ENCODE data around the gene ACAA1. TPM values are rescaled to one million over a fixed set of nuclear protein-coding genes. Genes with fewer than 3 reads are reported as not detected.

ACAA1 gene
- total RNA-seq, 1 experiment from 2014 or later: 31.8 TPM

GRCh38 chr3:38158472-38158871, 21.5 kb upstream of the ACAA1 start:
- Histone ChIP-seq H3K36me3 (no peaks in the 10 kb centered on the region), H3K9me3 (no peaks in the 10 kb centered on the region), H3K27me3 (no peaks in the 10 kb centered on the region), H3K4me3 (no peak overlapping the region)
- no peak for DNase-seq

DNA sequence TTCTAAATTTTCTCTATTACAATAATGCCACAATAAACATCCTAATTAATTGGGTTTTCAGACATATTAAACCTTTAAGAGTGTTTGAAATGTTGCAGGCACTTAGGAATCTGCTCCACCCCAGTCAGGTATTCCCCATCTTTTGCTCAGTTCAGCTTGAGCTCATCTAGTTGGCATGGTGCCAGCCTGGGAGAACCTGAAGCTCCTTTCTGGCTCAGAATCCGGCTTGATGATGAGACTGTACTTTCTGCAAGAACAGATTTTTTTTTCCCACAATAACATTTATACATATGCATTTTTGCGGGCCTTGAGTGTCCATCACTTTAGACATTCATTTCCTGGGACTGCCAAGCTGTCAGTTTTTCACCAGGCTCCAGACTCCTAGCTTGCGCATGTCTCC, 20.7 kb upstream of the ACAA1 start:
- H3K9me3 ChIP-seq: no peaks in the 10 kb centered on the region
- no peaks in the 10 kb centered on the region for H3K27me3 ChIP-seq
- no peak for DNase-seq
- no peak overlapping the region for H3K4me3 ChIP-seq
- H3K36me3 ChIP-seq: no peaks in the 10 kb centered on the region

- no peak overlapping the region for H3K4me3 ChIP-seq
- H3K9me3 ChIP-seq: no peaks in the 10 kb centered on the region
- H3K36me3 ChIP-seq: no peaks in the 10 kb centered on the region
- no peak for DNase-seq
- H3K27me3 ChIP-seq: no peaks in the 10 kb centered on the region
These were observed 20.2 kb upstream of the ACAA1 start for GRCh38 chr3:38157117-38157516.

- Histone ChIP-seq H3K36me3 (no peaks in the 10 kb centered on the region), H3K4me3 (no peak overlapping the region), H3K27me3 (no peaks in the 10 kb centered on the region), H3K9me3 (no peaks in the 10 kb centered on the region)
- DNase-seq: no peak
These were observed 18.9 kb upstream of the ACAA1 start for GRCh38 chr3:38155825-38156224.

DNA sequence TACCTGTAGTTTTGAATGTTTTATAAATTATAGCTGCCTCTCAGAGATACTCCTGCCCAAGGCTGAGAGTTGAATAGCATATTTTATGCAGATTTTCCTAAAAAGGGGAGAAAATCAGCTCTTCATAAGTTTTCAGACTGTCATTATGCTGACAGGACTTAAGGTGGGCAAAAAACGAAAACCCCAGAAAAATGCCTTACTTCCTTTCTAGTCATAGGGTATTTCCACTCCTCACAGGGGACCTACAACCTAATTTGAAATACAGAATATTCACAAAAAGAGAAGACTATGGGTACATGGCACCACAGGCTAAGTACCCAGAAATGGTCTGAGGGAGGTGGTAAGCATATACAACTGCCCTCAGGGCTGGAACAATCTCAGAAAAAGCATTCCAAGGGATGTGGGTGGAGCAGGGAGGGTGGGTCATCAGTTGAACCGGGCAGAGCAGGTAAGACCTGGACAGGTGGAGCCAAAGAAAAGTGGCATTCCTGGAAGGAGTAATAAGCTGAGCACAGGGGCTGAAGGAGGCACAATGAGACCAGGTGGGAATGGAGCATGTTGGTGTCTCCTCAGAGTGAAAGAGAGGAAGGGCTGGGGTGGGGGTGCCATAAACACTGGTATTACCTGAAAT, 17.8 kb upstream of the ACAA1 start:
- H3K4me3 ChIP-seq: no peak overlapping the region
- H3K27me3 ChIP-seq: no peaks in the 10 kb centered on the region
- H3K36me3 ChIP-seq: no peaks in the 10 kb centered on the region
- H3K9me3 ChIP-seq: no peaks in the 10 kb centered on the region
- no peak for DNase-seq

DNA sequence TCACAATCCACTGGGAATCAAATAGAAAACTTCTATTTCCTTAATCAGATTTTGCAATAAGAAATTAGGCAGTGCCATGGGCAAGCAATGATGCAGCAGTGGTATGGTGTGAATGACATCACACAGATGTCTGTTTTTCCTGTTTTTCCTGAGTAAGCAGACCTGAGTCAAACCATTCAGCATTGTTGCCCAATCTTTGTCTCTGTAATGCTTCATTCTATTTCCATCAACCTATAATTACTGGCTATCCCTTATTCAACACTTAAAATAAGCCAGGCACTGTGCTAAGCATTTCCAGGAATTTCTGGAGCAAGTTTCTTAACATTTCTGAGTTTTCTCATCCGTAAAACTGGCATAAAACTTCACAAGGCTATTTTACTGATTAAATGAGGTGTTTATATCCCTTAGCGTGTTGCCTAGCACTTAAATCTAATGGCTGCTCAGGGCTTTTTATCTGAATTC, 17.1 kb upstream of the ACAA1 start:
- Histone ChIP-seq H3K36me3 (no peaks in the 10 kb centered on the region), H3K4me3 (no peak overlapping the region), H3K27me3 (no peaks in the 10 kb centered on the region), H3K9me3 (no peaks in the 10 kb centered on the region)
- no peak for DNase-seq

DNA sequence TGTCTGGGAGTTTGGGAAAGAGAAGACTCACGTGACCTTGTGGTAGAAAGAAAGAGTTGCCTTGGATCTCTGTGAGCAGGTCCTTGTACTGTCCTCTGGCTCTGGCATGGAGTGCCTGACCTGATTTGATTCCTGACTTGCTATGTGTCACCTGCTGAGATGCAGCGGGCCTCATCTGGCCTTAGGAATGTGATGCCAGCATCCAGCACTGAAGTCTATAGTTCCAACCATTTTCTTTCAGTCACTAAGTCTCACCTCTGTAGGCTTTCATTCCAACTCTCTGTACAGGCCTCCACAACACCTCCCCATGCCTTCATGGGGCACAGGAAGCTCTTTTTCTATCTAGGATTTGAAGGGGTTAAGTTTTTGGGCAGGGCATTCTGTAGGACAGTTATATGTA, 16.3 kb upstream of the ACAA1 start:
- Histone ChIP-seq H3K36me3 (no peaks in the 10 kb centered on the region), H3K9me3 (no peaks in the 10 kb centered on the region), H3K27me3 (no peaks in the 10 kb centered on the region), H3K4me3 (no peak overlapping the region)
- no peak for DNase-seq

- Histone ChIP-seq H3K9me3 (no peaks in the 10 kb centered on the region), H3K36me3 (no peaks in the 10 kb centered on the region), H3K27me3 (no peaks in the 10 kb centered on the region), H3K4me3 (no peak overlapping the region)
- DNase-seq: no peak
These were observed 15.7 kb upstream of the ACAA1 start for GRCh38 chr3:38152609-38153008.

- no peaks in the 10 kb centered on the region for H3K9me3 ChIP-seq
- no peak overlapping the region for H3K4me3 ChIP-seq
- no peak for DNase-seq
- no peaks in the 10 kb centered on the region for H3K36me3 ChIP-seq
- no peaks in the 10 kb centered on the region for H3K27me3 ChIP-seq
These were observed 14.8 kb upstream of the ACAA1 start for GRCh38 chr3:38151667-38152265.

DNA sequence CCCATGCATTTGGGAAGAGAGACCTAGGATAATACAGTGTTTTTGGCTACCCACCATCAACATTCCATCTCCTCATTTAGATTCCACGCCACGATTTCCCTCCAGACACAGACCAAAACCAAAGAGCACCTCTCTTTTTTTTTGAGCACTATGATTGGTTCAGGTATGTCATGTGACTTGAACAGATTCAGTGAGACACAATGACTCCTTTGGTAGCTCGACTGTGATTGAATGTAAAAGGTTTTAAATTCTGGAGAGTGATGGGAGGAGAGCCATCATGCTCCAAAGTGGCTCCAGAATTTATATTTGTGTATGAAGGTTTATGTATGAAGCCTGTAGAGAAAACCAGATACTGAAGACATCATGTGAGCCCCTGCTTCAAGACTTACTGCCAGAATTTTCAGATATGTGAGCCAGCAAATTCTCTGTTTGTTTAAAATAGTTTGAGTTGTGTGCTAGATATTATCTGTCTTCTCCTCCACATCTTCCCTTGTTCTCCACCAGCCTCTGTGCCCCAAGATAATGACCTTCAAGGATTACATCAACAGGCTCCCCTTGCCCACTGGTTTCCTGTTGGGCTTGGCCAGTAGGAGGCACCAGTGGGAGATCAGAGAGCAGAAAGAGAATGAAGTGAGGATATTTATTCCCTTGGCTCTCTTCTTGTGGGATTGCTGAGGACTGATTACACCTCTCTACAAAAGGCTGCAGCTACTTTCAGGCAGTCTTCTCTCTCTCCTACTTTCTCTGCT, 14.0 kb upstream of the ACAA1 start:
- H3K36me3 ChIP-seq: no peaks in the 10 kb centered on the region
- no peaks in the 10 kb centered on the region for H3K27me3 ChIP-seq
- no peaks in the 10 kb centered on the region for H3K9me3 ChIP-seq
- DNase-seq: no peak
- no peak overlapping the region for H3K4me3 ChIP-seq

- Histone ChIP-seq H3K9me3 (no peaks in the 10 kb centered on the region), H3K4me3 (no peak overlapping the region), H3K36me3 (no peaks in the 10 kb centered on the region), H3K27me3 (no peaks in the 10 kb centered on the region)
- no peak for DNase-seq
These were observed 12.8 kb upstream of the ACAA1 start for GRCh38 chr3:38149708-38150107.

- no peaks in the 10 kb centered on the region for H3K27me3 ChIP-seq
- H3K4me3 ChIP-seq: no peak overlapping the region
- no peaks in the 10 kb centered on the region for H3K36me3 ChIP-seq
- H3K9me3 ChIP-seq: no peaks in the 10 kb centered on the region
- DNase-seq: no peak
These were observed 11.5 kb upstream of the ACAA1 start for GRCh38 chr3:38148311-38148882.

DNA sequence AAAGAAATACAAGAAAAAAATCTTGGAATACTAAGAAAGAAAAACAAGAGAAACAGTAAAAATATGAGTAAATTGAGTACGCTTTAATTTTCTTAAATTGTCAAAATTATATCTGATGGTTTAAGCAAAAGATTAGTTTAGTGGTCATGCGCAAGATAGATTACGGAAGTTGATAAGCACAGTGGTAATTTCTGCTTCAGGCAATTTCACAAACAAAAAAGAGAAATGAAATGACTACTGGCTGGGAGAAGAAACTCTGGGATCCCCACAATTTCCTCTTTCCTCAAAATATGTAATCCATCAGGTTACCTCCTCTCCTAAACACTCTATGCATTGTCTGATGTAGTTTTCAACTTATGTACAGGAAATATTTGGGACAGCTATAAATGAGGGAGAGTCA, 10.5 kb upstream of the ACAA1 start:
- DNase-seq: no peak
- Histone ChIP-seq H3K4me3 (no peak overlapping the region), H3K9me3 (no peaks in the 10 kb centered on the region), H3K36me3 (no peaks in the 10 kb centered on the region), H3K27me3 (no peaks in the 10 kb centered on the region)

- no peak for DNase-seq
- Histone ChIP-seq H3K4me3 (no peak overlapping the region), H3K27me3 (no peaks in the 10 kb centered on the region), H3K9me3 (no peaks in the 10 kb centered on the region), H3K36me3 (no peaks in the 10 kb centered on the region)
These were observed 9.6 kb upstream of the ACAA1 start for GRCh38 chr3:38146504-38146903.

GRCh38 chr3:38143511-38143910, 6.6 kb upstream of the ACAA1 start:
- Histone ChIP-seq H3K27me3 (no peaks in the 10 kb centered on the region), H3K36me3 (no peaks in the 10 kb centered on the region), H3K9me3 (no peaks in the 10 kb centered on the region), H3K4me3 (no peak overlapping the region)
- DNase-seq: no peak

- no peak for DNase-seq
- Histone ChIP-seq H3K9me3 (no peaks in the 10 kb centered on the region), H3K36me3 (no peaks in the 10 kb centered on the region), H3K27me3 (no peaks in the 10 kb centered on the region), H3K4me3 (no peak overlapping the region)
These were observed 6.0 kb upstream of the ACAA1 start for GRCh38 chr3:38142959-38143358.

GRCh38 chr3:38141952-38142273, 5.0 kb upstream of the ACAA1 start:
- no peak for DNase-seq
- no peak overlapping the region for H3K4me3 ChIP-seq
- H3K9me3 ChIP-seq: no peaks in the 10 kb centered on the region
- no peaks in the 10 kb centered on the region for H3K36me3 ChIP-seq
- no peaks in the 10 kb centered on the region for H3K27me3 ChIP-seq

Measured in MG63 (cell line).